Liver (tissue), 9 donors: ENCODE measurements around the gene ABCC8. TPM values are rescaled to one million over a fixed set of nuclear protein-coding genes. Genes with fewer than 3 reads are reported as not detected.

Experiments used
- DNase-seq: peaks from one replicate; pipeline ENCODE4 v3.0.0-alpha.2; 2017; ENCODE audit warnings: low spot score
- H3K27ac ChIP-seq, 2 donors: one replicate each; pipeline ENCODE4 v1.7.0; 2013; ENCODE audit warnings: inconsistent platforms in 2 of 2, low read length in 2 of 2, control low read depth in 1 of 2, low read depth in 1 of 2, mild to moderate bottlenecking in 1 of 2
- H3K27me3 ChIP-seq, 4 donors: one replicate each; pipeline versions ENCODE4 v1.6.1 to v1.7.0; 2013; ENCODE audit warnings: low read length in 3 of 4, inconsistent platforms in 1 of 4, mild to moderate bottlenecking in 1 of 4, moderate library complexity in 1 of 4; ENCODE audit not compliant: control insufficient read depth in 4 of 4, insufficient read depth in 4 of 4
- H3K36me3 ChIP-seq, 4 donors: one replicate each; pipeline versions ENCODE4 v1.6.1 to v1.7.0; 2013; ENCODE audit warnings: low read length in 3 of 4, mild to moderate bottlenecking in 3 of 4, low read depth in 1 of 4, moderate library complexity in 1 of 4; ENCODE audit not compliant: control insufficient read depth in 4 of 4, insufficient read depth in 3 of 4
- H3K4me1 ChIP-seq, 4 donors: one replicate each; pipeline versions ENCODE4 v1.6.1 to v1.7.0; 2013; ENCODE audit warnings: low read length in 3 of 4, mild to moderate bottlenecking in 3 of 4, moderate library complexity in 1 of 4; ENCODE audit not compliant: control insufficient read depth in 4 of 4, insufficient read depth in 4 of 4
- H3K4me3 ChIP-seq, 3 donors: one replicate each; pipeline versions ENCODE4 v1.6.1 to v1.7.0; 2013; ENCODE audit warnings: low read length in 3 of 3, control low read depth in 1 of 3, low read depth in 1 of 3, mild to moderate bottlenecking in 1 of 3
- H3K9ac ChIP-seq, 2 donors: one replicate each; pipeline ENCODE4 v1.7.0; 2013; ENCODE audit warnings: low read length in 2 of 2, mild to moderate bottlenecking in 2 of 2, moderate library complexity in 2 of 2, control low read depth in 1 of 2, low read depth in 1 of 2
- H3K9me3 ChIP-seq, 4 donors: one replicate each; pipeline versions ENCODE4 v1.6.1 to v1.7.0; 2013; ENCODE audit warnings: low read length in 3 of 4; ENCODE audit not compliant: control insufficient read depth in 4 of 4
- EGR1 ChIP-seq, 2 donors: IDR thresholded peaks; 2 replicates each; pipeline ENCODE4 v1.6.1; 2016 to 2018; ENCODE audit warnings: antibody characterized with exemption in 2 of 2, low read depth in 2 of 2
- FOXA1 ChIP-seq: IDR thresholded peaks from 2 replicates; pipeline ENCODE4 v1.6.1; 2016; ENCODE audit warnings: antibody characterized with exemption
- GABPA ChIP-seq, 2 donors: IDR thresholded peaks in 1 of 2; conservative IDR thresholded peaks in 1 of 2; 2 replicates each; pipeline ENCODE4 v1.6.1; 2016; ENCODE audit warnings: antibody characterized with exemption in 2 of 2, mild to moderate bottlenecking in 1 of 2, moderate library complexity in 1 of 2
- HNF4A ChIP-seq, 2 donors: conservative IDR thresholded peaks; 2 replicates each; pipeline ENCODE4 v1.6.1; 2016; ENCODE audit warnings: antibody characterized with exemption in 2 of 2, mild to moderate bottlenecking in 2 of 2
- HNF4G ChIP-seq: IDR thresholded peaks from 2 replicates; pipeline ENCODE4 v1.6.1; 2016; ENCODE audit warnings: antibody characterized with exemption
- JUND ChIP-seq, 2 donors: IDR thresholded peaks; 2 replicates each; pipeline ENCODE4 v1.6.1; 2016; ENCODE audit warnings: antibody characterized with exemption in 2 of 2
- NR2F2 ChIP-seq: IDR thresholded peaks from 2 replicates; pipeline ENCODE4 v1.6.1; 2016; ENCODE audit warnings: antibody characterized with exemption
- RAD21 ChIP-seq, 2 donors: IDR thresholded peaks; 2 replicates each; pipeline ENCODE4 v1.6.1; 2016; ENCODE audit warnings: antibody characterized with exemption in 2 of 2, mild to moderate bottlenecking in 2 of 2
- RXRA ChIP-seq, 2 donors: IDR thresholded peaks; 2 replicates each; pipeline ENCODE4 v1.6.1; 2017 to 2018; ENCODE audit warnings: antibody characterized with exemption in 2 of 2, mild to moderate bottlenecking in 1 of 2
- SP1 ChIP-seq: IDR thresholded peaks from 2 replicates; pipeline ENCODE4 v1.6.1; 2018; ENCODE audit warnings: antibody characterized with exemption, mild to moderate bottlenecking
- TAF1 ChIP-seq: conservative IDR thresholded peaks from 2 replicates; pipeline ENCODE4 v1.6.1; 2016; ENCODE audit warnings: antibody characterized with exemption, mild to moderate bottlenecking
- YY1 ChIP-seq: IDR thresholded peaks from 2 replicates; pipeline ENCODE4 v1.6.1; 2016; ENCODE audit warnings: antibody characterized with exemption, mild to moderate bottlenecking
- WGBS: extraction: QIAGEN DNeasy Blood & Tissue Kit; methylation state at CpG from one replicate; pipeline ENCODE4 v1.1.7; 2013; 5-methylcytosine and 5-hydroxymethylcytosine counted together
- polyA plus RNA-seq, 2 donors: library from polyadenylated mRNA; stranded (reverse) in 1 of 2; unstranded in 1 of 2; fragments of 200-250 nt in 1 of 2; fragments of >200 nt in 1 of 2; fragmentation: Nextera tagmentation in 1 of 2; extraction: Ambion mirVana in 1 of 2; gene quantifications; one replicate each; pipeline versions ENCODE4 v1.2.1 to v1.2.3, GENCODE V29; 2013 to 2015
- total RNA-seq, 2 donors: library from RNA; depleted of rRNA; stranded (reverse); fragments of >200 nt; gene quantifications; one replicate each; pipeline ENCODE4 v1.2.3, GENCODE V29; 2014
- TF ChIP-seq, protein P1 (sequence below): fragments of 150-350 bp; IDR thresholded peaks from 2 replicates; pipeline ENCODE4 v1.5.1; 2017; ENCODE audit warnings: improper control_type of control experiment, low read depth, low read length; ENCODE audit not compliant: missing input control
- TF ChIP-seq, protein P2 (sequence below): IDR thresholded peaks from 2 replicates; pipeline ENCODE4 v1.6.1; 2016; ENCODE audit warnings: antibody characterized with exemption
- TF ChIP-seq, protein P3 (sequence below): IDR thresholded peaks from 2 replicates; pipeline ENCODE4 v1.6.1; 2016; ENCODE audit warnings: antibody characterized with exemption
- TF ChIP-seq, protein P4 (sequence below): IDR thresholded peaks from 2 replicates; pipeline ENCODE4 v1.6.1; 2016; ENCODE audit warnings: antibody characterized with exemption
- TF ChIP-seq, protein P5 (sequence below): IDR thresholded peaks from 2 replicates; pipeline ENCODE4 v1.6.1; 2016; ENCODE audit warnings: antibody characterized with exemption, mild to moderate bottlenecking
- donor health status: healthy.
- donor health status: healthy.
- donor health status: healthy.
- donor health status: healthy.
- donor health status: healthy.

Gene ABCC8
- total and polyA plus RNA-seq, 4 donors, result 0.16 to 0.25 TPM; not detected in 2

DNA sequence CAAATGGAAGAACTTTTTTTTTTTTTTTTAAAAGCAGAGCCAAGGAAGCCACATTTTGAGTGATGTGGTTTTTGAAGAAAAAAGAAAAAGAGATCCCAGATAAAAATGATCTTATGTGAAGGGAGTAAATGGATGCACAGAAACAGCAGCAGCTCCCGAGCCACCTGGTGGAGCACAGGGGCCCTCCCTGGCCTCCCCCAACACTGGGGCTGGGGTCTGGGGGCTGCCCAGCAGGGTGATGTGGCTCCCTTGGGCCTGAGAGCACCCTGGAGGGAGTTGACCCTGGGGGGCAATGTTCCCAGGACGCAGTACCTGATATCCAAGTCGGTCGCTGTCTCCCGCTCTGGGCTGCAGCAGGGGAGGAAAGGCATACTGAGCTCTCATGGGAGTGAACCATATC is 61.7 kb downstream of the ABCC8 start:
- H3K9me3 ChIP-seq, result no peaks in the 10 kb centered on the region
- H3K9ac ChIP-seq, result no peak overlapping the region
- peaks cover 0 to 2% (median 0%) of the 10 kb centered on the region in 4 donors for H3K4me1 ChIP-seq
- H3K36me3 ChIP-seq, result no peaks in the 10 kb centered on the region
- H3K4me3 ChIP-seq, result no peak overlapping the region
- no peak for DNase-seq
- no peak for TF ChIP-seq FOXA1
- no peak for TF ChIP-seq HNF4G
- TF ChIP-seq RXRA (IDR thresholded peaks at IDR 0.05), result no peak
- TF ChIP-seq, protein P1, sequence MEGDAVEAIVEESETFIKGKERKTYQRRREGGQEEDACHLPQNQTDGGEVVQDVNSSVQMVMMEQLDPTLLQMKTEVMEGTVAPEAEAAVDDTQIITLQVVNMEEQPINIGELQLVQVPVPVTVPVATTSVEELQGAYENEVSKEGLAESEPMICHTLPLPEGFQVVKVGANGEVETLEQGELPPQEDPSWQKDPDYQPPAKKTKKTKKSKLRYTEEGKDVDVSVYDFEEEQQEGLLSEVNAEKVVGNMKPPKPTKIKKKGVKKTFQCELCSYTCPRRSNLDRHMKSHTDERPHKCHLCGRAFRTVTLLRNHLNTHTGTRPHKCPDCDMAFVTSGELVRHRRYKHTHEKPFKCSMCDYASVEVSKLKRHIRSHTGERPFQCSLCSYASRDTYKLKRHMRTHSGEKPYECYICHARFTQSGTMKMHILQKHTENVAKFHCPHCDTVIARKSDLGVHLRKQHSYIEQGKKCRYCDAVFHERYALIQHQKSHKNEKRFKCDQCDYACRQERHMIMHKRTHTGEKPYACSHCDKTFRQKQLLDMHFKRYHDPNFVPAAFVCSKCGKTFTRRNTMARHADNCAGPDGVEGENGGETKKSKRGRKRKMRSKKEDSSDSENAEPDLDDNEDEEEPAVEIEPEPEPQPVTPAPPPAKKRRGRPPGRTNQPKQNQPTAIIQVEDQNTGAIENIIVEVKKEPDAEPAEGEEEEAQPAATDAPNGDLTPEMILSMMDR, result no peak
- TF ChIP-seq SP1, result no peak
- TF ChIP-seq RAD21 (IDR thresholded peaks at IDR 0.05), result no peak
- TF ChIP-seq, protein P2, sequence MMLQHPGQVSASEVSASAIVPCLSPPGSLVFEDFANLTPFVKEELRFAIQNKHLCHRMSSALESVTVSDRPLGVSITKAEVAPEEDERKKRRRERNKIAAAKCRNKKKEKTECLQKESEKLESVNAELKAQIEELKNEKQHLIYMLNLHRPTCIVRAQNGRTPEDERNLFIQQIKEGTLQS, result no peak
- TF ChIP-seq, protein P3, sequence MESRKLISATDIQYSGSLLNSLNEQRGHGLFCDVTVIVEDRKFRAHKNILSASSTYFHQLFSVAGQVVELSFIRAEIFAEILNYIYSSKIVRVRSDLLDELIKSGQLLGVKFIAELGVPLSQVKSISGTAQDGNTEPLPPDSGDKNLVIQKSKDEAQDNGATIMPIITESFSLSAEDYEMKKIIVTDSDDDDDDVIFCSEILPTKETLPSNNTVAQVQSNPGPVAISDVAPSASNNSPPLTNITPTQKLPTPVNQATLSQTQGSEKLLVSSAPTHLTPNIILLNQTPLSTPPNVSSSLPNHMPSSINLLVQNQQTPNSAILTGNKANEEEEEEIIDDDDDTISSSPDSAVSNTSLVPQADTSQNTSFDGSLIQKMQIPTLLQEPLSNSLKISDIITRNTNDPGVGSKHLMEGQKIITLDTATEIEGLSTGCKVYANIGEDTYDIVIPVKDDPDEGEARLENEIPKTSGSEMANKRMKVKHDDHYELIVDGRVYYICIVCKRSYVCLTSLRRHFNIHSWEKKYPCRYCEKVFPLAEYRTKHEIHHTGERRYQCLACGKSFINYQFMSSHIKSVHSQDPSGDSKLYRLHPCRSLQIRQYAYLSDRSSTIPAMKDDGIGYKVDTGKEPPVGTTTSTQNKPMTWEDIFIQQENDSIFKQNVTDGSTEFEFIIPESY, result no peak
- no peak for TF ChIP-seq EGR1 (IDR thresholded peaks at IDR 0.05; ENCODE audit: low read depth in 2 of 2)
- no peak for TF ChIP-seq YY1
- TF ChIP-seq, protein P4, sequence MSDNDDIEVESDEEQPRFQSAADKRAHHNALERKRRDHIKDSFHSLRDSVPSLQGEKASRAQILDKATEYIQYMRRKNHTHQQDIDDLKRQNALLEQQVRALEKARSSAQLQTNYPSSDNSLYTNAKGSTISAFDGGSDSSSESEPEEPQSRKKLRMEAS, result no peak
- no peak for TF ChIP-seq NR2F2
- H3K27me3 ChIP-seq, result peaks cover 0 to 4% (median 0%) of the 10 kb centered on the region in 4 donors
- WGBS, result 90% methylated on average over 5 of the region's 5 CpGs
- H3K27ac ChIP-seq, result no peak overlapping the region

DNA sequence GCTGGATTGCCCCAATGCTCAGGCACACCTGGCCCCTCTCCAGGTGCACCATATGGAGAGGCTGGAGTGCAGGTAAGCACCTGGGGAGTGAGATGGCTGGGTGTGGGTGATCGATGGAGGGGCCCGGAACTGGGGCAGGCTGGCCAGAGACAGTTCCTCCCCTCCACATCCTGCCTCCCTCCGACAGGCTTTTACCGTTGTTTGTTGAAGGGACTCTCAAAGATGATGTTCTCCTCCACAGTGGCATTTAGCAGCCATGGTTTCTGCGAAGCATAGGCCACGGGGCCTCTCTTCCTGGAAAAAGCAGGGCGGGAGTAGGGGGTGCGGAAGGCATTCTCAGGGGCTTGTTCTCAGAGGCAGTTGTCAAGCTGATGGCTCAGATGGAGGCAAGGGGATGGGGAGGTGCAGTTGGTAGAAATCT is 62.3 kb downstream of the ABCC8 start:
- Histone ChIP-seq H3K4me1 (peaks cover 0 to 2% (median 0%) of the 10 kb centered on the region in 4 donors), H3K36me3 (no peaks in the 10 kb centered on the region), H3K27me3 (peaks cover 0 to 3% (median 0%) of the 10 kb centered on the region in 4 donors), H3K27ac (no peak overlapping the region), H3K4me3 (no peak overlapping the region), H3K9ac (no peak overlapping the region), H3K9me3 (no peaks in the 10 kb centered on the region)
- 75% methylated on average over 8 of the region's 8 CpGs for WGBS
- TF ChIP-seq JUND (IDR thresholded peaks at IDR 0.05) (no peak), HNF4A (conservative IDR thresholded peaks at IDR 0.05) (no peak), RAD21 (IDR thresholded peaks at IDR 0.05) (no peak), HNF4G (no peak), TAF1 (no peak), EGR1 (IDR thresholded peaks at IDR 0.05; ENCODE audit: low read depth in 2 of 2) (no peak), YY1 (no peak), GABPA (IDR thresholded peaks at IDR 0.05 in 1 of 2, conservative IDR thresholded peaks at IDR 0.05 in 1 of 2) (no peak), SP1 (no peak), RXRA (IDR thresholded peaks at IDR 0.05) (no peak)
- TF ChIP-seq, protein P5, sequence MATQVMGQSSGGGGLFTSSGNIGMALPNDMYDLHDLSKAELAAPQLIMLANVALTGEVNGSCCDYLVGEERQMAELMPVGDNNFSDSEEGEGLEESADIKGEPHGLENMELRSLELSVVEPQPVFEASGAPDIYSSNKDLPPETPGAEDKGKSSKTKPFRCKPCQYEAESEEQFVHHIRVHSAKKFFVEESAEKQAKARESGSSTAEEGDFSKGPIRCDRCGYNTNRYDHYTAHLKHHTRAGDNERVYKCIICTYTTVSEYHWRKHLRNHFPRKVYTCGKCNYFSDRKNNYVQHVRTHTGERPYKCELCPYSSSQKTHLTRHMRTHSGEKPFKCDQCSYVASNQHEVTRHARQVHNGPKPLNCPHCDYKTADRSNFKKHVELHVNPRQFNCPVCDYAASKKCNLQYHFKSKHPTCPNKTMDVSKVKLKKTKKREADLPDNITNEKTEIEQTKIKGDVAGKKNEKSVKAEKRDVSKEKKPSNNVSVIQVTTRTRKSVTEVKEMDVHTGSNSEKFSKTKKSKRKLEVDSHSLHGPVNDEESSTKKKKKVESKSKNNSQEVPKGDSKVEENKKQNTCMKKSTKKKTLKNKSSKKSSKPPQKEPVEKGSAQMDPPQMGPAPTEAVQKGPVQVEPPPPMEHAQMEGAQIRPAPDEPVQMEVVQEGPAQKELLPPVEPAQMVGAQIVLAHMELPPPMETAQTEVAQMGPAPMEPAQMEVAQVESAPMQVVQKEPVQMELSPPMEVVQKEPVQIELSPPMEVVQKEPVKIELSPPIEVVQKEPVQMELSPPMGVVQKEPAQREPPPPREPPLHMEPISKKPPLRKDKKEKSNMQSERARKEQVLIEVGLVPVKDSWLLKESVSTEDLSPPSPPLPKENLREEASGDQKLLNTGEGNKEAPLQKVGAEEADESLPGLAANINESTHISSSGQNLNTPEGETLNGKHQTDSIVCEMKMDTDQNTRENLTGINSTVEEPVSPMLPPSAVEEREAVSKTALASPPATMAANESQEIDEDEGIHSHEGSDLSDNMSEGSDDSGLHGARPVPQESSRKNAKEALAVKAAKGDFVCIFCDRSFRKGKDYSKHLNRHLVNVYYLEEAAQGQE, result no peak
- TF ChIP-seq, protein P4, result no peak
- TF ChIP-seq, protein P3, result no peak
- TF ChIP-seq, protein P1, result no peak
- no peak for DNase-seq
